ENCODE data around the gene EEF1AKMT1. TPM values are rescaled to one million over a fixed set of nuclear protein-coding genes. Genes with fewer than 3 reads are reported as not detected.
"Not testable (repeated sequence)": the region's sequence is repeated elsewhere in the genome, so short reads cannot be mapped to it uniquely, and the experiment has no call there.

EEF1AKMT1 gene
- total and polyA plus RNA-seq, 7 donors, result 5.8 to 17.8 (median 10.0) TPM

DNA sequence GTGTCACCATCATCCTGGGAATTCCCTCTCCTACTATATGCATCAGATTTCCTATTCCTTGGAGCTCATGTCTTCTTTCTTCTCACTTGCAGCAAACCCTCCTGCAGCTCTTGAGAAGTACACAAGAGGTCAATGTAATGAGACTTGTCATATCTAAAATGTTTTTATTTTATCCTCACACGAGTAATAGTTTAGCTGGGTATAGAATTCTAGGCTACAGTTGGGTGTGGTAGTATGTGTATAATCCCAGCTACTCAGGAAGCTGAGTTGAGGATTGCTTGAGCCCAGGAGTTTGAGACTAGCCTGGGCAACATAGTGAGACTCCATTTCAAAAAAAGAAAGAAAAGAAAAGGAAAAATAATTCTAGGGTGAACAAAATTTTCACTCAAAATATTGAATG is 24.4 kb downstream of the EEF1AKMT1 start:
- no peaks in the 10 kb centered on the region for H3K27me3 ChIP-seq

DNA sequence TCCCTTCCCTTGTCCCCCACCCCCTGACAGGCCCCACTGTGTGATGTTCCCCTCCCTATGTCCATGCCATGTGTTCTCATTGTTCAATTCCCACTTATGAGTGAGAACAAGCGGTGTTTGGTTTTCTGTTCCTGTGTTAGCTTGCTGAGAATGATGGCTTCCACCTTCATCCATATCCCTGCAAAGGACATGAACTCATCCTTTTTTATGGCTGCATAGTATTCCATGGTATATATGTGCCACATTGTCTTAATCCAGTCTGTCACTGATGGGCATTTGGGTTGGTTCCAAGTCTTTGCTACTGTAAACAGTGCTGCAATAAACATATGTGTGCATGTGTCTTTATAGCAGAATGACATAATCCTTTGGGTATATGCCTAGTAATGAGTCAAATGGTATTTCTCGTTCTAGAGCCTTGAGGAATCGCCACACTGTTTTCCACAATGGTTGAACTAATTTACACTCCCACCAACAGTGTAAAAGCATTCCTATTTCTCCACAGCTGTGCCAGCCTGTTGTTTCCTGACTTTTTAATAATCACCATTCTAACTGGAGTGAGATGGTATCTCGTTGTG is 29.8 kb downstream of the EEF1AKMT1 start:
- H3K27me3 ChIP-seq; H3K4me1 ChIP-seq; H3K36me3 ChIP-seq; H3K27ac ChIP-seq; H3K4me3 ChIP-seq; intact Hi-C loops (cut with DNase I); H3K9me3 ChIP-seq; DNase-seq: not testable (repeated sequence)
- WGBS, 2 donors, result 79 to 93% methylated on average over 4 of the region's 4 CpGs

More for the DNA sequence above, 24.4 kb downstream of the EEF1AKMT1 start:
- Histone ChIP-seq H3K4me1 (no peaks in the 10 kb centered on the region), H3K36me3 (no peaks in the 10 kb centered on the region), H3K27ac (no peak overlapping the region), H3K9me3 (peaks cover 0 to 9% (median 4%) of the 10 kb centered on the region in 4 donors), H3K4me3 (no peak overlapping the region)
- TF ChIP-seq EP300 (IDR thresholded peaks at IDR 0.05) (no peak), POLR2A (IDR thresholded peaks at IDR 0.05) (no peak), POLR2AphosphoS5 (IDR thresholded peaks at IDR 0.05) (no peak)
- TF ChIP-seq, protein P1, sequence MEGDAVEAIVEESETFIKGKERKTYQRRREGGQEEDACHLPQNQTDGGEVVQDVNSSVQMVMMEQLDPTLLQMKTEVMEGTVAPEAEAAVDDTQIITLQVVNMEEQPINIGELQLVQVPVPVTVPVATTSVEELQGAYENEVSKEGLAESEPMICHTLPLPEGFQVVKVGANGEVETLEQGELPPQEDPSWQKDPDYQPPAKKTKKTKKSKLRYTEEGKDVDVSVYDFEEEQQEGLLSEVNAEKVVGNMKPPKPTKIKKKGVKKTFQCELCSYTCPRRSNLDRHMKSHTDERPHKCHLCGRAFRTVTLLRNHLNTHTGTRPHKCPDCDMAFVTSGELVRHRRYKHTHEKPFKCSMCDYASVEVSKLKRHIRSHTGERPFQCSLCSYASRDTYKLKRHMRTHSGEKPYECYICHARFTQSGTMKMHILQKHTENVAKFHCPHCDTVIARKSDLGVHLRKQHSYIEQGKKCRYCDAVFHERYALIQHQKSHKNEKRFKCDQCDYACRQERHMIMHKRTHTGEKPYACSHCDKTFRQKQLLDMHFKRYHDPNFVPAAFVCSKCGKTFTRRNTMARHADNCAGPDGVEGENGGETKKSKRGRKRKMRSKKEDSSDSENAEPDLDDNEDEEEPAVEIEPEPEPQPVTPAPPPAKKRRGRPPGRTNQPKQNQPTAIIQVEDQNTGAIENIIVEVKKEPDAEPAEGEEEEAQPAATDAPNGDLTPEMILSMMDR (IDR thresholded peaks at IDR 0.05), result no peak
- intact Hi-C loops (cut with DNase I), result no loop called here
- no peak for DNase-seq
- WGBS, 2 donors, result 94 to 97% methylated on average over 1 of the region's 1 CpG

DNA sequence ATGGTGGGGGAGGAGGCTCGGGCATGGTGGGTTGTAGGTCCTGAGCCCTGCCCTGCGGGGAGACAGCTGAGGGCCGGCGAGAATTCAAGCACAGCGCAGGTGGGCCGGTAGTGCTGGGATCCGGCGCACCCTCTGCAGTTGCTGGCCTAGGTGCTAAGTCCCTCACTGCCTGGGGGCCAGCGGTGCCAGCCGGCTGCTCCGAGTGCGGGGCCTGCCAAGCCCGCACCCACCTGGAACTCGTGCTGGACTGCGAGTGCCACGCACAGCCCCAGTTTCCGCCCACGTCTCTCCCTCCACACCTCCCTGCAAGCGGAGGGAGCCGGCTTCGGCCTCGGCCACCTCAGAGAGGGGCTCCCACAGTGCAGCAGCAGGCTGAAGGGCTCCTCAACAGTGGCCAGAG is 33.7 kb downstream of the EEF1AKMT1 start:
- intact Hi-C loops (cut with DNase I), result no loop called here
- no peaks in the 10 kb centered on the region for H3K9me3 ChIP-seq
- 97 to 98% methylated on average over 22 of the region's 22 CpGs for WGBS, 2 donors
- no peak overlapping the region for H3K27ac ChIP-seq
- H3K27me3 ChIP-seq, result no peaks in the 10 kb centered on the region
- no peaks in the 10 kb centered on the region for H3K4me1 ChIP-seq
- TF ChIP-seq, protein P1 (IDR thresholded peaks at IDR 0.05), result no peak
- no peak for TF ChIP-seq EP300 (IDR thresholded peaks at IDR 0.05)
- TF ChIP-seq POLR2AphosphoS5 (IDR thresholded peaks at IDR 0.05), result no peak
- no peak for TF ChIP-seq POLR2A (IDR thresholded peaks at IDR 0.05)
- DNase-seq, result no peak
- no peak overlapping the region for H3K4me3 ChIP-seq
- no peaks in the 10 kb centered on the region for H3K36me3 ChIP-seq

DNA sequence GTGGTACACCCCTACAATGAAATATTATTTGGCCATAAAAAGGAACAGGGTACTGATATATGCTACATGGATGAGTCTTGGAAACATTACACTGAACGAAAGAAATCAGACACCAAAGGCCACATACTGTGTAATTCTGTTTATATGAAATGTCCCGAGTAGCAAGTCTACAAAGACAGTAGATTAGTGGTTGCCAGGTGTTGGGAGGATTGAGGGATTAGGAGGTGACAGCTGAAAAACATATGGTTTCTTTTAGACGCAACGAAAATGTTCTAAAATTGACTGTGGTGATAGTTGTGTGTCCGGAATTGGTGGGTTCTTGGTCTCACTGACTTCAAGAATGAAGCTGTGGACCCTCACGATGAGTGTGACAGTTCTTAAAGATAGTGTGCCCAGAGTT is 35.1 kb downstream of the EEF1AKMT1 start:
- Histone ChIP-seq H3K4me1 (no peaks in the 10 kb centered on the region), H3K4me3 (no peak overlapping the region), H3K9me3 (no peaks in the 10 kb centered on the region), H3K27ac (no peak overlapping the region), H3K27me3 (no peaks in the 10 kb centered on the region), H3K36me3 (no peaks in the 10 kb centered on the region)
- intact Hi-C loops (cut with DNase I), result no loop called here
- no peak for DNase-seq
- TF ChIP-seq, protein P1 (IDR thresholded peaks at IDR 0.05), result no peak
- 93 to 94% methylated on average over 6 of the region's 6 CpGs for whole genome bisulfite sequencing, 2 donors

DNA sequence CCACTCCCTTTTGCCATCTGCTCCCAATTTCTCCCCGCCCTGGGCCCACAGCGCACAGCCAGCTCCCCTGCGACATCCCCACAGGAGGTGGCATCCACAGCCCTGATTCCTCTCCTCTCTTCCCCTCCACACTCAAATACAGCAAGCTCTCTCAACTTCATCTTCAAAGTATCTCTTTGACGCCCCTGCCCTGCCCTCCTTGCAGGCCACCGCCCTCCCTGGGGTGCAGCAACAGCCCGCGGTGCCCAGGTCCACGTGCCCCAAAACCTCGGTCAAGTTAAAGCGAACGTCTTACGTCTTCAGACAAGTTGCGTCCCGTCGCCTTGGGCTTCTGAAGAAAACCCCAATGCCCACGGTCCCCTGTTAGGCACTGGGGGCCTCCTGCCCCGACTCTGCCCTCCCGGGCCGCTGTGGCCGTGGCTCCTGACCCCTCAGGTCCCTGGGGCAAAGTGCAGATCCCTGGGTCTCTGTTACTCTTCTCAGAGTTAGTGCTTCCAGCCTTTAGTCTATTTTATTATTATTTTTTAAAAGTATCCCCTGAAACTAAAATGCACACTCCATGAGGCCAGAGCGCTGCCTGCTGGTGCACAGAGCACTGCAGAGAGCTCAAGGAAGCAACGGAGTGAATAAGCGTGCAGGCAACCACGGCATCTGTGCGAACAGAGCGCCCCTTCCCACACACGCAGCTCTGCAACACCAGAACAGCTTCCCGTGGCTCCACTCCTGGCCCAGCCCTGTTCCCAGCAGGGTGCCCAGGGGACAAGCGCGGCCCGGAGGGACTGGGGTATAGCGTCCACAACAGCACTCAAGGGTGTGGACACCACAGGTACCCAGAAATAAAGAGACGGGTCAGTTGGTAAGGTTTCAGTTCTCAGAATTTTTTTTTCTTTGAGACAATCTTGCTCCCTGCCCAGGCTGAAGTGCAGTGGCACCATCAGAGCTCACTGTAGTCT is 43.9 kb downstream of the EEF1AKMT1 start:
- Histone ChIP-seq H3K4me1 (peaks cover 0 to 6% (median 0%) of the 10 kb centered on the region in 4 donors), H3K9me3 (no peaks in the 10 kb centered on the region), H3K27me3 (no peaks in the 10 kb centered on the region), H3K36me3 (no peaks in the 10 kb centered on the region), H3K27ac (no peak overlapping the region), H3K4me3 (no peak overlapping the region)
- no peak for DNase-seq
- 95 to 97% methylated on average over 33 of the region's 33 CpGs for WGBS, 2 donors
- intact Hi-C loops (cut with DNase I), result no loop called here
- TF ChIP-seq EP300 (IDR thresholded peaks at IDR 0.05), result no peak
- no peak for TF ChIP-seq POLR2A (IDR thresholded peaks at IDR 0.05)
- TF ChIP-seq POLR2AphosphoS5 (IDR thresholded peaks at IDR 0.05), result no peak
- TF ChIP-seq, protein P1 (IDR thresholded peaks at IDR 0.05), result no peak

Measured in sigmoid colon (tissue), 7 donors.